Smooth muscle cell (in vitro differentiated cells): ENCODE results near the gene AXL. TPM values are rescaled to one million over a fixed set of nuclear protein-coding genes. Genes with fewer than 3 reads are reported as not detected.
"Not testable (repeated sequence)": the region's sequence is repeated elsewhere in the genome, so short reads cannot be mapped to it uniquely, and the experiment has no call there.

Source experiments
- DNase-seq: peaks from one replicate; lab custom pipeline; 2025; ENCODE audit not compliant: unreplicated experiment; lab: John Stamatoyannopoulos, UW
- H2AFZ ChIP-seq: fragments of 200-600 bp; sonication (generic); 2 replicates; pipeline ENCODE4 v1.6.0; 2016; ENCODE audit warnings: antibody characterized with exemption, low read depth, mild to moderate bottlenecking
- H3F3A ChIP-seq: fragments of 200-600 bp; sonication (generic); 2 replicates; pipeline ENCODE4 v1.6.0; 2017; ENCODE audit warnings: antibody characterized with exemption, low read depth
- H3K27ac ChIP-seq: fragments of 200-600 bp; sonication (generic); 2 replicates; pipeline ENCODE4 v1.5.1; 2016; ENCODE audit warnings: low read depth, mild to moderate bottlenecking
- H3K27me3 ChIP-seq: fragments of 200-600 bp; sonication (generic); 2 replicates; pipeline ENCODE4 v1.6.1; 2016; ENCODE audit warnings: low read depth, mild to moderate bottlenecking
- H3K36me3 ChIP-seq: fragments of 200-600 bp; sonication (generic); 2 replicates; pipeline ENCODE4 v1.5.1; 2016; ENCODE audit warnings: low read depth
- H3K4me1 ChIP-seq: fragments of 200-600 bp; sonication (generic); 2 replicates; pipeline ENCODE4 v1.5.1; 2016; ENCODE audit warnings: low read depth
- H3K4me2 ChIP-seq: fragments of 200-600 bp; sonication (generic); 2 replicates; pipeline ENCODE4 v1.6.0; 2016; ENCODE audit warnings: mild to moderate bottlenecking
- H3K4me3 ChIP-seq: fragments of 200-600 bp; sonication (generic); 2 replicates; pipeline ENCODE4 v1.5.1; 2016; ENCODE audit warnings: mild to moderate bottlenecking
- H3K79me2 ChIP-seq: fragments of 200-600 bp; sonication (generic); 2 replicates; pipeline ENCODE4 v1.6.0; 2016; ENCODE audit warnings: low read depth, mild to moderate bottlenecking
- H3K9ac ChIP-seq: fragments of 200-600 bp; sonication (generic); 2 replicates; pipeline ENCODE4 v1.6.0; 2016; ENCODE audit warnings: low read depth
- H3K9me3 ChIP-seq: fragments of 200-600 bp; sonication (generic); replicated peaks from 2 replicates; pipeline ENCODE4 v1.5.1; 2016; ENCODE audit warnings: low read depth
- H4K20me1 ChIP-seq: fragments of 200-600 bp; sonication (generic); 2 replicates; pipeline ENCODE4 v1.6.0; 2016; ENCODE audit warnings: low read depth
- whole genome bisulfite sequencing: methylation state at CpG from one replicate; pipeline ENCODE4 v1.1.7; 2016; ENCODE audit warnings: low lambda C conversion rate; 5-methylcytosine and 5-hydroxymethylcytosine counted together
- polyA plus RNA-seq: library from polyadenylated mRNA; unstranded; fragments of >200 nt; fragmentation: Nextera tagmentation; extraction: Ambion mirVana; gene quantifications from 2 replicates; pipeline ENCODE4 v1.2.1, GENCODE V29; 2016
- total RNA-seq: library from RNA; depleted of rRNA; stranded (reverse); fragments of >200 nt; gene quantifications from 2 replicates; pipeline ENCODE4 v1.2.3, GENCODE V29; 2014
- TF ChIP-seq, protein P1 (sequence below): fragments of 200-600 bp; sonication (generic); IDR thresholded peaks from 2 replicates; pipeline ENCODE4 v1.5.1; 2017; ENCODE audit warnings: borderline replicate concordance, mild to moderate bottlenecking, antibody characterized with exemption; ENCODE audit not compliant: insufficient read depth, poor library complexity, severe bottlenecking

The AXL gene
- total and polyA plus RNA-seq, 2 experiments from 2014 or later: 16.9 to 71.2 TPM

DNA sequence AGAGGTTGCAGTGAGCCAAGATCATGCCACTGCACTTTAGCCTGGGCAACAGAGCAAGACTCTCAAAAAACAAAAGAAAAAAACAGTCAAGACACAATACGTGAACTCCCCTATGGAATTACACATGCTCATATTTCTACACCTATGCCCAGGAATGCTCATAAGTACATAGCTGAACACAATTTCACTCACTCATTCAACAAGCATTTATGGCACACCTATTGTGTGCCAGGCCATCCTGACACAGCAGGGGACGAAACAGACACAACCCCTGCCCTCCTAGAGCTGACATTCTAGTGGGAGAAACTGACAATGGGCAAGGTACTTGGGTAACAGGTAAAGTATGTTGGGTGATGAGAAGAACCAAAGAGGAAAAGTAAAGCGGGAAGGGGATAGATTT is 9.5 kb downstream of the AXL start:
- Histone ChIP-seq H3K9ac (no peak overlapping the region), H4K20me1 (no peaks in the 10 kb centered on the region), H3K79me2 (peaks cover 3% of the 10 kb centered on the region), H3F3A (peaks cover 18% of the 10 kb centered on the region), H3K4me2 (no peak overlapping the region), H3K27me3 (no peaks in the 10 kb centered on the region), H3K4me3 (no peak overlapping the region), H3K9me3 (no peaks in the 10 kb centered on the region), H3K4me1 (peaks cover 11% of the 10 kb centered on the region), H3K27ac (no peak overlapping the region), H2AFZ (no peak overlapping the region), H3K36me3 (no peaks in the 10 kb centered on the region)
- WGBS: 93% methylated on average over 3 of the region's 3 CpGs
- TF ChIP-seq, protein P1, sequence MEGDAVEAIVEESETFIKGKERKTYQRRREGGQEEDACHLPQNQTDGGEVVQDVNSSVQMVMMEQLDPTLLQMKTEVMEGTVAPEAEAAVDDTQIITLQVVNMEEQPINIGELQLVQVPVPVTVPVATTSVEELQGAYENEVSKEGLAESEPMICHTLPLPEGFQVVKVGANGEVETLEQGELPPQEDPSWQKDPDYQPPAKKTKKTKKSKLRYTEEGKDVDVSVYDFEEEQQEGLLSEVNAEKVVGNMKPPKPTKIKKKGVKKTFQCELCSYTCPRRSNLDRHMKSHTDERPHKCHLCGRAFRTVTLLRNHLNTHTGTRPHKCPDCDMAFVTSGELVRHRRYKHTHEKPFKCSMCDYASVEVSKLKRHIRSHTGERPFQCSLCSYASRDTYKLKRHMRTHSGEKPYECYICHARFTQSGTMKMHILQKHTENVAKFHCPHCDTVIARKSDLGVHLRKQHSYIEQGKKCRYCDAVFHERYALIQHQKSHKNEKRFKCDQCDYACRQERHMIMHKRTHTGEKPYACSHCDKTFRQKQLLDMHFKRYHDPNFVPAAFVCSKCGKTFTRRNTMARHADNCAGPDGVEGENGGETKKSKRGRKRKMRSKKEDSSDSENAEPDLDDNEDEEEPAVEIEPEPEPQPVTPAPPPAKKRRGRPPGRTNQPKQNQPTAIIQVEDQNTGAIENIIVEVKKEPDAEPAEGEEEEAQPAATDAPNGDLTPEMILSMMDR: no peak
- no peak for DNase-seq

DNA sequence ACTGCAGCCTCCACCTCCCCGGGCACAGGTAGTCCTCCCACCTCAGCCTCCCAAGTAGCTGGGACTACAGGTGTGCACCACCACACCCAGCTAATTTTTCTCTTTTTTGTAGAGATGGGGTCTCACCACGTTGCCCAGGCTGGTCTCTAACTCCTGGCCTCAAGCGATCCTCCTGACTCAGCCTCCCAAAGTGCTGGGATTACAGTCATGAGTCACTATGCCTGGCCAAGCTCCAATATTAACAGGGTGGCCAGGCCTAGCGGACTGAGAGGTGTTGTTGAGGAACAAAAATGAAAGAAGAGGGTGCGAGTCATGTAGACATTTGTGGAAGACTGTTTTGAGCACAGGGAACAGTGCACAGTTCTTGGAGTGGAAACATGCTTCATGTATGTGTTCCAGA is 10.3 kb downstream of the AXL start:
- not testable (repeated sequence) for H3K4me2 ChIP-seq, H3K27ac ChIP-seq, H3K9me3 ChIP-seq, H3K36me3 ChIP-seq, DNase-seq, H3K27me3 ChIP-seq, H4K20me1 ChIP-seq, H3K9ac ChIP-seq, H3K79me2 ChIP-seq, H3K4me3 ChIP-seq, H2AFZ ChIP-seq
- Histone ChIP-seq H3F3A (peaks cover 12% of the 10 kb centered on the region), H3K4me1 (peaks cover 11% of the 10 kb centered on the region)
- WGBS: 91% methylated on average over 5 of the region's 5 CpGs

DNA sequence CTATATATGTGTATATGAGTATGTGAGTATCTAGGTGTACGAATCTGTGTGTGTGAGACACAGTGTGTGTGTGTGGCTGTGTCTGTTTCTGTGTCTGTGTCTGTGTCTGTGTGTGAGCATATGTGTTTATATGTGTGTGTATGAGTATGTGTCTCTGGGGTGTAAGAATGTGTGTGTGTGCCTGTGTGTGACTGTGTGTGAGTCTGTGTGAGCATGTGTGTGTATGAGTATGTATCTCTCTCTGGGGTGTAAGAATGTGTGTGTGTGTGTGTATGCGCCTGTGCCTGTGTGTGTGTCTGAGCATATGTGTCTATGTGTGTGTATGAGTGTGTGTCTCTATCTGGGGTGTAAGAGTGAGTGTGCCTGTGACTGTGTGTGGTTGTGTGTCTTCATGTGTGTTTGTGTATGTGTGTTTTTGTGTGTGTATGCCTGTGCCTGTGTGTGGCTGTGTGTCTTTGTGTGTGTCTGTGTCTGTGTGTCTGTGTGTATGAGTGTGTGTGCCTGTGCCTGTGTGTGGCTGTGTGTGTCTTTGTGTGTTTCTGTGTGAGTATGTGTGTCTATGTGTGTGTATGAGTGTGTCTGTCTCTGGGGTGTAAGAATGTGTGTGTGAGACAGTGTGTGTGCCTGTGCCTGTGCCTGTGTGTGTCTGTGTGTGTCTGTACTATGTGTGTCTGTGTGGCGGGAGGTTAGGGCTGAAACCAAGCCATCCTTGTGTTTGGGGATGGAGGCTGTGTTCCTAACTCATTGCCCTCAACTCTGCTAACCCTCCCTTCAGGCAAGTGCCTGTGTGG is 11.2 kb downstream of the AXL start:
- H3K9me3 ChIP-seq: no peaks in the 10 kb centered on the region
- TF ChIP-seq, protein P1: no peak
- H3F3A ChIP-seq: peaks cover 3% of the 10 kb centered on the region
- peaks cover 9% of the 10 kb centered on the region for H3K4me1 ChIP-seq
- H3K79me2 ChIP-seq: peaks cover 3% of the 10 kb centered on the region
- 92% methylated on average over 3 of the region's 3 CpGs for WGBS
- H3K36me3 ChIP-seq: peaks cover 6% of the 10 kb centered on the region
- no peak overlapping the region for H3K4me2 ChIP-seq
- H3K27me3 ChIP-seq: no peaks in the 10 kb centered on the region
- H3K4me3 ChIP-seq: no peak overlapping the region
- H3K9ac ChIP-seq: no peak overlapping the region
- H4K20me1 ChIP-seq: no peaks in the 10 kb centered on the region
- DNase-seq: no peak
- H3K27ac ChIP-seq: no peak overlapping the region
- no peak overlapping the region for H2AFZ ChIP-seq

DNA sequence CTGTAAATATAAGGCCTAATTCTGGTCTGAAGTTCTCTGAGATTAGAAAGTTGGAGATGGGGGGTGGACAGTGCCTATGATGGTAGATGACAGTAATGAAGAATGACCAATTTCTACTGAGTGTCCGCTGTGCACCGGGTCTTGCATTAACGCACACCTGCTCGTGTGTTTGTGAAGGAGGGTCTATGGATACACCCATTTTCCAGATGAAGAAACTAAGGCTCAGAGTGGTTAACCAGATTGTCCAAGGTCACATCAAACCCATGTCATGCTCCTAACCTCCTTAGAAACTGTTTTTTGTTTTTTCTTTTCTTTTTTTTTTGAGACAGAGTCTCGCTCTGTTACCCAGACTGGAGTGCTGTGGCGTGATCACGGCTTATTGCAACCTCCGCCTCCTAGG is 13.7 kb downstream of the AXL start:
- no peak overlapping the region for H3K27ac ChIP-seq
- TF ChIP-seq, protein P1: no peak
- no peak overlapping the region for H3K9ac ChIP-seq
- peaks cover 4% of the 10 kb centered on the region for H3F3A ChIP-seq
- no peak overlapping the region for H3K4me2 ChIP-seq
- H3K36me3 ChIP-seq: peaks cover 6% of the 10 kb centered on the region
- H2AFZ ChIP-seq: no peak overlapping the region
- 96% methylated on average over 8 of the region's 8 CpGs for WGBS
- DNase-seq: no peak
- H4K20me1 ChIP-seq: no peaks in the 10 kb centered on the region
- H3K79me2 ChIP-seq: peaks cover 3% of the 10 kb centered on the region
- no peaks in the 10 kb centered on the region for H3K4me1 ChIP-seq
- no peaks in the 10 kb centered on the region for H3K27me3 ChIP-seq
- H3K9me3 ChIP-seq: no peaks in the 10 kb centered on the region
- no peak overlapping the region for H3K4me3 ChIP-seq
